OCI-LY3 (cell line): ENCODE measurements around the gene SART1.

Experiments used
- EZH2phosphoT487 ChIP-seq: fragments of 200-600 bp; shearing (Covaris generic); IDR thresholded peaks from 2 replicates; pipeline ENCODE4 v1.6.1; 2018; ENCODE audit warnings: antibody characterized with exemption, mixed run types, low read depth
- TF ChIP-seq, protein P1 (sequence below): fragments of 200-600, 300-600 bp; sonication (generic); IDR thresholded peaks from 2 replicates; pipeline ENCODE4 v1.5.1; 2014; ENCODE audit warnings: antibody characterized with exemption, low read length, low read depth

DNA sequence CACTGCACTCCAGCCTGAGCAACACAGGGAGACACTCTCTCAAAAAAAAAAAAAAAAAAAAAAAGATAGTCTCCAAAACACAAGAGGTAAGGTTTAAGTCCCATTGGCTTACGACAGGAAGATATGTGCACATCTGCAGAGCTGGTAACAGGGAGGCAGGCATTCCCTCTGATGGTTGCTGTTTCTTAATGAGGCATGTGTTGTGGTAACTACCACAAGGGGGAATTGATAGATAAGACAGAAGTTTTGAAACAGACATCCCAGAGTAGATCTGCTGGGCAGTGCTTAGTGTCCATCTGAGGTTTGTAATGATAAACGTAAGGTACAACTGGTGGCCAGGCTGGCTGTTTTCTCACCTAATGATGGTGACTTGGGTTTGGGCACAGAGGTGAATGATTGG lies 35.8 kb downstream of the SART1 start:
- TF ChIP-seq, protein P1, sequence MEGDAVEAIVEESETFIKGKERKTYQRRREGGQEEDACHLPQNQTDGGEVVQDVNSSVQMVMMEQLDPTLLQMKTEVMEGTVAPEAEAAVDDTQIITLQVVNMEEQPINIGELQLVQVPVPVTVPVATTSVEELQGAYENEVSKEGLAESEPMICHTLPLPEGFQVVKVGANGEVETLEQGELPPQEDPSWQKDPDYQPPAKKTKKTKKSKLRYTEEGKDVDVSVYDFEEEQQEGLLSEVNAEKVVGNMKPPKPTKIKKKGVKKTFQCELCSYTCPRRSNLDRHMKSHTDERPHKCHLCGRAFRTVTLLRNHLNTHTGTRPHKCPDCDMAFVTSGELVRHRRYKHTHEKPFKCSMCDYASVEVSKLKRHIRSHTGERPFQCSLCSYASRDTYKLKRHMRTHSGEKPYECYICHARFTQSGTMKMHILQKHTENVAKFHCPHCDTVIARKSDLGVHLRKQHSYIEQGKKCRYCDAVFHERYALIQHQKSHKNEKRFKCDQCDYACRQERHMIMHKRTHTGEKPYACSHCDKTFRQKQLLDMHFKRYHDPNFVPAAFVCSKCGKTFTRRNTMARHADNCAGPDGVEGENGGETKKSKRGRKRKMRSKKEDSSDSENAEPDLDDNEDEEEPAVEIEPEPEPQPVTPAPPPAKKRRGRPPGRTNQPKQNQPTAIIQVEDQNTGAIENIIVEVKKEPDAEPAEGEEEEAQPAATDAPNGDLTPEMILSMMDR = no peak
- TF ChIP-seq EZH2phosphoT487 = no peak
